ENCODE measurements around the gene TFG.

TFG gene

GRCh38 chr3:100682056-100682853 lies 27.0 kb upstream of the TFG start:
- no peak for TF ChIP-seq CTCF (conservative IDR thresholded peaks at IDR 0.05; ENCODE audit: control insufficient read depth, insufficient read depth, low read depth, low read length)
- no peak overlapping the region for H3K4me3 ChIP-seq (ENCODE audit: control insufficient read depth, low read depth, low read length)
- no peak for DNase-seq (ENCODE audit: low read depth)

- no peak overlapping the region for H3K4me3 ChIP-seq (ENCODE audit: control insufficient read depth, low read depth, low read length)
- no peak for DNase-seq (ENCODE audit: low read depth)
- no peak for TF ChIP-seq CTCF (conservative IDR thresholded peaks at IDR 0.05; ENCODE audit: control insufficient read depth, insufficient read depth, low read depth, low read length)
Observed at GRCh38 chr3:100682854-100683760, 26.2 kb upstream of the TFG start.

GRCh38 chr3:100693225-100693624 lies 16.1 kb upstream of the TFG start:
- DNase-seq (ENCODE audit: low read depth): no peak
- TF ChIP-seq CTCF (conservative IDR thresholded peaks at IDR 0.05; ENCODE audit: control insufficient read depth, insufficient read depth, low read depth, low read length): no peak
- H3K4me3 ChIP-seq (ENCODE audit: control insufficient read depth, low read depth, low read length): no peak overlapping the region

GRCh38 chr3:100695696-100696095 lies 13.6 kb upstream of the TFG start:
- H3K4me3 ChIP-seq (ENCODE audit: control insufficient read depth, low read depth, low read length): no peak overlapping the region
- no peak for DNase-seq (ENCODE audit: low read depth)
- no peak for TF ChIP-seq CTCF (conservative IDR thresholded peaks at IDR 0.05; ENCODE audit: control insufficient read depth, insufficient read depth, low read depth, low read length)

- DNase-seq (ENCODE audit: low read depth): no peak
- H3K4me3 ChIP-seq (ENCODE audit: control insufficient read depth, low read depth, low read length): no peak overlapping the region
- TF ChIP-seq CTCF (conservative IDR thresholded peaks at IDR 0.05; ENCODE audit: control insufficient read depth, insufficient read depth, low read depth, low read length): no peak
Observed at GRCh38 chr3:100696161-100696560, 13.1 kb upstream of the TFG start.

GRCh38 chr3:100697172-100697571 lies 12.1 kb upstream of the TFG start:
- no peak for TF ChIP-seq CTCF (conservative IDR thresholded peaks at IDR 0.05; ENCODE audit: control insufficient read depth, insufficient read depth, low read depth, low read length)
- no peak for DNase-seq (ENCODE audit: low read depth)
- H3K4me3 ChIP-seq (ENCODE audit: control insufficient read depth, low read depth, low read length): no peak overlapping the region
